HepG2 (cell line): ENCODE measurements around the gene FBXW12. TPM values are rescaled to one million over a fixed set of nuclear protein-coding genes. Genes with fewer than 3 reads are reported as not detected.
A peak's percentile ranks its signal among the peaks of the same experiment; 100 is the strongest.

Source experiments
- AHDC1 ChIP-seq: sonication (generic); formaldehyde crosslinking; IDR thresholded peaks from 2 replicates; pipeline ENCODE4 v1.5.1; 2020; ENCODE audit warnings: mild to moderate bottlenecking, missing genetic modification reagents, borderline replicate concordance
- DDIT3 ChIP-seq: sonication (generic); formaldehyde crosslinking; IDR thresholded peaks from 2 replicates; pipeline ENCODE4 v1.4.0; 2020; ENCODE audit warnings: mild to moderate bottlenecking, missing genetic modification reagents
- FOXO4 ChIP-seq: sonication (generic); formaldehyde crosslinking; conservative IDR thresholded peaks from 2 replicates; pipeline ENCODE4 v1.8.1; 2023; ENCODE audit warnings: missing genetic modification reagents
- GABPA ChIP-seq, 2 experiments: IDR thresholded peaks; 2 replicates each; pipeline ENCODE4 v1.6.1; 2011 to 2016; ENCODE audit warnings: low read depth in 2 of 2, low read length in 1 of 2, missing biosample characterization in 1 of 2, missing genetic modification characterization in 1 of 2
- HNRNPK ChIP-seq: fragments of 200-400 bp; formaldehyde crosslinking; IDR thresholded peaks from 2 replicates; pipeline ENCODE4 v1.6.1; 2018; ENCODE audit warnings: low read length, low read depth, moderate library complexity, mild to moderate bottlenecking; ENCODE audit not compliant: poor library complexity, severe bottlenecking
- MEIS1 ChIP-seq: sonication (generic); formaldehyde crosslinking; IDR thresholded peaks from 2 replicates; pipeline ENCODE4 v1.9.0; 2021; ENCODE audit warnings: mild to moderate bottlenecking, missing genetic modification reagents, moderate library complexity, borderline replicate concordance
- MLX ChIP-seq: IDR thresholded peaks from 2 replicates; pipeline ENCODE4 v1.6.1; 2016
- RFX3 ChIP-seq: IDR thresholded peaks from 2 replicates; pipeline ENCODE4 v1.6.1; 2016; ENCODE audit warnings: missing biosample characterization, missing genetic modification reagents
- SMAD3 ChIP-seq: sonication (generic); formaldehyde crosslinking; IDR thresholded peaks from 2 replicates; pipeline ENCODE4 v1.4.0; 2020; ENCODE audit warnings: missing genetic modification reagents
- SOX6 ChIP-seq, 2 experiments: fragments of 450-650 bp in 1 of 2; sonication (generic) in 1 of 2; formaldehyde crosslinking in 1 of 2; IDR thresholded peaks; 2 replicates each; pipeline versions ENCODE4 v1.4.0 to v1.6.1; 2017 to 2020; ENCODE audit warnings: antibody characterized with exemption in 1 of 2, mild to moderate bottlenecking in 1 of 2, missing genetic modification reagents in 1 of 2
- TOE1 ChIP-seq: sonication (generic); formaldehyde crosslinking; IDR thresholded peaks from 2 replicates; pipeline ENCODE4 v1.4.0; 2020; ENCODE audit warnings: mild to moderate bottlenecking, missing genetic modification reagents
- ZKSCAN8 ChIP-seq: IDR thresholded peaks from 2 replicates; pipeline ENCODE4 v1.6.1; 2016; ENCODE audit warnings: borderline replicate concordance, missing genetic modification reagents, missing compliant biosample characterization
- ZMYM2 ChIP-seq: sonication (generic); formaldehyde crosslinking; IDR thresholded peaks from 2 replicates; pipeline ENCODE4 v1.8.0; 2022; ENCODE audit warnings: mild to moderate bottlenecking, missing genetic modification reagents
- ZNF275 ChIP-seq: sonication (generic); formaldehyde crosslinking; IDR thresholded peaks from 2 replicates; pipeline ENCODE4 v1.8.0; 2022; ENCODE audit warnings: missing genetic modification reagents, mild to moderate bottlenecking, inconsistent platforms, borderline replicate concordance
- ZNF337 ChIP-seq: sonication (generic); formaldehyde crosslinking; IDR thresholded peaks from 2 replicates; pipeline ENCODE4 v1.5.1; 2020; ENCODE audit warnings: missing genetic modification reagents, low read depth, mild to moderate bottlenecking, borderline replicate concordance
- ZNF446 ChIP-seq: sonication (generic); formaldehyde crosslinking; IDR thresholded peaks from 2 replicates; pipeline ENCODE4 v1.5.0; 2020; ENCODE audit warnings: mild to moderate bottlenecking, missing genetic modification reagents
- ZNF761 ChIP-seq: sonication (generic); formaldehyde crosslinking; conservative IDR thresholded peaks from 2 replicates; pipeline ENCODE4 v1.4.0; 2020; ENCODE audit warnings: mild to moderate bottlenecking, missing genetic modification reagents
- ZNF773 ChIP-seq: sonication (generic); formaldehyde crosslinking; IDR thresholded peaks from 2 replicates; pipeline ENCODE4 v1.4.0; 2020; ENCODE audit warnings: missing genetic modification reagents, borderline replicate concordance
- polyA plus RNA-seq, 8 experiments: library from polyadenylated mRNA; depleted of rRNA in 3 of 8; stranded (reverse) in 7 of 8; unstranded in 1 of 8; fragments of >200 nt; fragmentation: Illumina TruSeq in 4 of 8; extraction: Trizol in 4 of 8; gene quantifications; 2 replicates each; pipeline versions ENCODE4 v1.2.1 to v1.2.3, GENCODE V29; 2011 to 2016; ENCODE audit warnings: low read depth in 4 of 8, missing spikeins in 1 of 8, mixed read lengths in 1 of 8; ENCODE audit not compliant: insufficient read depth in 1 of 8
- total RNA-seq, 5 experiments: library from RNA; depleted of rRNA; stranded (reverse); fragments of >200 nt; fragmentation: Illumina TruSeq; extraction: Trizol; gene quantifications; 2 replicates each; pipeline ENCODE4 v1.2.3, GENCODE V29; 2016; ENCODE audit warnings: low read depth in 1 of 5

Gene FBXW12
- total and polyA plus RNA-seq, 2 of the 13 experiments (the other 11 are each of a cell fraction or from before 2014, with no cell fraction given) = not detected

GRCh38 chr3:48429960-48430707, 58.1 kb downstream of the FBXW12 start, which contains the start of gene PLXNB1 (continued):
- TF ChIP-seq MLX (CRISPR knock-in tag) (peak; percentile 82), ZNF275 (CRISPR knock-in tag) (peak; percentile 91; the same call in 1 of the 2 replicates), ZNF761 (CRISPR knock-in tag) (no peak), DDIT3 (CRISPR knock-in tag) (no peak), MEIS1 (peak; percentile 83), ZMYM2 (no peak), RFX3 (CRISPR knock-in tag) (no peak; the same call in 1 of the 2 replicates), ZKSCAN8 (CRISPR knock-in tag) (peak; percentile 63; the same call in 1 of the 2 replicates), SMAD3 (peak; percentile 73), AHDC1 (no peak; the same call in 1 of the 2 replicates), ZNF773 (CRISPR knock-in tag) (0 out of 2 replicates have a peak, but pooled peaks have one; percentile 33), ZNF446 (CRISPR knock-in tag) (no peak), GABPA (IDR thresholded peaks at IDR 0.05; ENCODE audit: low read depth, low read length) (no peak), GABPA (CRISPR knock-in tag; IDR thresholded peaks at IDR 0.05; ENCODE audit: low read depth) (peak; percentile 88), FOXO4 (CRISPR knock-in tag) (no peak), SOX6 (IDR thresholded peaks at IDR 0.05) (no peak), SOX6 (CRISPR knock-in tag; IDR thresholded peaks at IDR 0.05) (peak; percentile 94), HNRNPK (no peak), ZNF337 (peak; percentile 95; the same call in 1 of the 2 replicates), TOE1 (CRISPR knock-in tag) (peak; percentile 81; the same call in 1 of the 2 replicates)
